Stimulated activated CD4-positive, alpha-beta T cell treated with anti-CD3 and anti-CD28 coated beads, Interleukin-2, amount 100 ng/mL, for 4 hours (primary cell): ENCODE data around the gene GZMM.
A peak's percentile ranks its signal among the peaks of the same experiment; 100 is the strongest.

ENCODE experiments used
- DNase-seq: peaks from one replicate; pipeline ENCODE4 v3.0.0-alpha.2; 2020; ENCODE audit warnings: low read depth

GZMM gene

DNA sequence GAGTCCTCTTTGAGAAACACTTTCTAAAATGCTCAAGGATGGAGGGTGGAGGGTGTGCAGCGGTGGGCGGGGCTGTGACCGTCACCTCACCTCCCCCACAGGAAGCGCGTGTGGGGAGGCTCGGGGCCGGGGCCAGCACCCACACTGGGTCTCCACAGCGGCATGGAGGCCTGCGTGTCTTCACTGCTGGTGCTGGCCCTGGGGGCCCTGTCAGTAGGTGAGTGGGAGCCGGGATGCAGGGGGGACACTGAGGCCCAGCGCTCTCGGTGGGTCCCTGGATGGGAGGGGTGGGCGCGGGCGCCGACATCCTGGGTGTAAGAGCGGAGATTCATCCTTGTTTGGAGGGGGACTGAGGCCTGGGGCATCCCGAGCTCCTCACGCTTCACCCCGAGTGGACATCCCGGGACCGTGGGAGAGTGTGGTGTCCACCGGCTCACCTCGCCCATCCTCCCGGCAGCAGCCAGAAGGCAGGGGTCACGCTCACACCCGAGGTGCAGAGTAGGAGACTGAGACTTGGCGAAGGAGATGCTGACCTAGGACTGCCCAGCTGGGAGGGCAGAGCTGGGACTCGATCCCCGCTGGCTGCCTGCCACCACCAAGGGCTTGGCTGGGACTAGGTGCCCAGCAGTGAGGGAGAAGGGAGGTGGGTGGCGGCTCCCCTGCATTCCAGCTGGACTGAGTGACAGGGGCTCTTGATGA, at the start of gene GZMM:
Gene GZMM, plus strand, starts transcription at position 144 of the 699 bp plus-strand sequence. Its CDS starts 19 bp downstream, at position 163.
- peak; percentile 69 for DNase-seq

DNA sequence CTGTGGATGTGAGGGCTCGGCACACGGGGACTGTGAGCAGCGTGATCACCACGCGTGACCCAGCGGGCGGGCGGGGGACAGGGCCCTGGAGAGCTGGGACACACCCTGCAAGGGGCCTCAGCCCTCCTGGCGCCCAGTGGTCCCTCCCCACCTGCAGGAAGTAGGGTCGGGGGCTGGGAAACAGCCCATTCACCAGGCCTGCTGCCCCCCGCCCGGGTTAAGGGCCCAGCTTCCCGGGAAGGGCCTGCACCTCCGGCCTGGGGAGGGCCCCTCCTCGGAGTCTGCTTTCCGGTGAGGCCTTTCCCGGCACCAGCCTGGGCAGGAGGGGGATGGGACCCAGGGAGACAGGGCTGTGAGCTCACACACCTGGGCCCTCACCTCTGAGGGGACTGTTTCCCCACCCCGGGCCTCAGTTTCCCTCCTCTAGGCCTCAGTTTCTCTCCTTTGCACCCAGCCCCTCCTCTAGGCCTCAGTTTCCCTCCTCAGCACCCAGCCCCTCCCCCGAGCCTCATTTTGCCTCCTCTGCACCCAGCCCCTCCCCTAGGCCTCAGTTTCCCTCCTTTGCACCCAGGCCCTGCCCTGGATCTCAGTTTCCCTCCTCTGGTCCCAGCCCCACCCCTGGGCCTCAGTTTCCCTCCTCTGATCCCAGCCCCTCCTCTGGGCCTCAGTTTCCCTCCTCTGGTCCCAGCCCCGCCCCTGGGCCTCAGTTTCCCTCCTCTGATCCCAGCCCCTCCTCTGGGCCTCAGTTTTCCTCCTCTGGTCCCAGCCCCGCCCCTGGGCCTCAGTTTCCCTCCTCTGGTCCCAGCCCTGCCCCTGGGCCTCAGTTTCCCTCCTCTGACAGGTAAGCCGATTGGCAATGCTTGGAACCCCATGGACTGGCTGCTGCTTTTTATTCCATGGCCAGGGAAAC, 49.4 kb upstream of the GZMM start:
- DNase-seq, result no peak

DNA sequence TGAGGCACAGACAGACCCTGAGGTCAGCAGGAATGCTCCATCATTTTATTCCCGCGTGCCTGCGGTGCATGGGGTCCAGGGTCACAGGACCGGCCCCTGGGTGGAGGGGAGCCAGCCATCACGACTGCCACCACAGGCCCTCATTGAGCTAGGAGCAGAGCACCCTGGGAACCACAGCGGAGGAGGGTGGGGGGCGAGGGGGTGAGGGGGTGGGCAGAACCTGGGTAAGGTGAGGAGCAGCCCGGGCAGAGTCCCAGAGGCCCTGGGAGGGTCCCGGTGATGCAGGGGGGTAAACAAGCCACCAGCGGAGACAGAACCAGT, 48.8 kb upstream of the GZMM start:
- DNase-seq, result no peak

DNA sequence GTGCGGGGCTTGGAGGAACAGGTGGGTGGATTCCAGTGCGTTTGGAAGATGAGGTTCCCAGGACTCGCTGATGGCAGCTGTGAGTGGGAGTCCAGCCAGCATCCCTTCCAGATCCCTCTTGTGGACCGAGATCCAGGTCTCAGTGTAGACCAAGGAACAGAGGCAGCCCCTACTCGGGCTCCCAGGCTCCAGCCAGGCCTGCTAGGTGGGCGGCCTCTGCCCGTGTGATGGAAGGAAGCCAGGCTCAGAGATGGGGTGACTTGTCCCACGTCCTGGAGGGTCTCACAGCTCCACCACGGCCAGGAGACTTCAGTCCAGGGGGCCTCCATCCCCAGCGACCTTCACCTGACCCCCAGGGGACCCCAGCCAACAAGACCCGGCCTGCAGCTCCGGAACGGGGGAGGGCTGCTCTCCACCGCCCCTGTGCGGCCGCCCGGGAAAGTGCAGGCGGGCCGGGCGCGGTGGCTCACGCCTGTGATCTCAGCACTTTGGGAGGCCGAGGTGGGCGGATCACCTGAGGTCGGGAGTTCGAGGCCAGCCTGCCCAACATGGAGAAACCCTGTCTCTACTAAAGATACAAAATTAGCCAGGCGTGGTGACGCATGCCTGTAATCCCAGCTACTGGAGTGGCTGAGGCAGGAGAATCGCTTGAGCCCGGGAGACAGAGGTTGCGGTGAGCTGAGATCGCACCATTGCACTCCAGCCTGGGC, 48.3 kb upstream of the GZMM start:
- no peak for DNase-seq

DNA sequence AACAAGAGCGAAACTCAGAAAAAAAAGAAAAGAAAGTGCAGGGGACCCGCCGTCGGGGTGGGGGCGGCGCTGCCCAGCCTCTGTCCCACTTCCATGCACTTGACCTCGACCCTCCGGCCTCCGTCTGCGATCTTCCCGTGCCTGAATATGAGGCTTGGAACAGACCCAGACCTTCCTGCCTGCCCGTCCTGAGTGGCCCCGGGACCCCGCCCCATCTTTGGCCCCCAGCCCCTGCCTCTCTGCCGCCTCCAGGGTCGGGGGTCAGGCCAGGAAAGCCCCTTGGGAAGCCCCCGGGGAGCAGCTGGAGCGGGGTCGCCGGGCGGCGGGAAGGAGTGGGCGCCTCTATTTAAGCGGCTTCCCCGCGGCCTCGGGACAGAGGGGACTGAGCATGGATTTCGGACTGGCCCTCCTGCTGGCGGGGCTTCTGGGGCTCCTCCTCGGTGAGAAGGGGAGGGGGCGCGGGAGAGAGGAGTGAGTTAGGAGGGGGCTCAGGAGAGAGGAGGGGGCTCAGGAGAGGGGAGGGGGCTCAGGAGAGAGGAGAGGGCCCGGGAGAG, 47.7 kb upstream of the GZMM start, which contains the start of gene MADCAM1:
Gene MADCAM1, plus strand, starts transcription at position 375 of the 554 bp plus-strand sequence. Its CDS starts 14 bp downstream, at position 389.
- no peak for DNase-seq

DNA sequence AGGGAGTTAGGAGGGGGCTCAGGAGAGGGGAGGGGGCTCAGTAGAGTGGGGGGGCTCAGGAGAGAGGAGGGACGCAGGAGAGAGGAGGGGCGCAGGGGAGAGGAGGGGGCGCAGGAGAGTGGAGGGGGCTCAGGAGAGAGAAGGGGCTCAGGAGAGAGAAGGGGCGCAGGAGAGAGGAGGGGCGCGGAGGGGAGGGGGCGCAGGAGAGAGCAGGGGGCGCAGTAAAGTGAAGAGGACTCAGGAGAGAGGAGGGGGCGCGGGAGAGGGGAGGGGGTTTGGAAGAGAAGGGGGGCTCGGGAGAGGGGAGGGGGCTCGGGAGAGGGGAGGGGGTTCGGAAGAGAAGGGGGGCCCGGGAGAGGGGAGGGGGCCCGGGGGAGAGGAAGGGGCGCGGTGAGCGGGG, 46.9 kb upstream of the GZMM start:
- no peak for DNase-seq

DNA sequence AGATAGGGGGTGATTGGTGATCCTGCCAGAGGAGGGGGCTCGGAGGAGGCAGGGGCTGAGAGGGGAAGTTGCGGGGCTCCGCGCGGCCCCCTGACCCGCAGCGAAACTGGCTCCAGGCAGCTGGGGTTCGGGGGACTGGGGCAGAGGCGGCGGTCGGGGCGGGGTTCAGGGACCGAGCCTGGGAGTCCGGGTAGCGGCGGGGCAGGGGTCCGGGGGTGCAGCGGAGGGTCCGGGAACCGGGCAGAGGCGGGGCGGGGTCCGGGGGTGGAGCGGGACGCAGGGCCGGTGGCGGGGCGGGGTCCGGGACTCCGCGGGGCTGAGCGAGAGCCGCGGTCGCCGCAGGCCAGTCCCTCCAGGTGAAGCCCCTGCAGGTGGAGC, 46.4 kb upstream of the GZMM start:
- no peak for DNase-seq

DNA sequence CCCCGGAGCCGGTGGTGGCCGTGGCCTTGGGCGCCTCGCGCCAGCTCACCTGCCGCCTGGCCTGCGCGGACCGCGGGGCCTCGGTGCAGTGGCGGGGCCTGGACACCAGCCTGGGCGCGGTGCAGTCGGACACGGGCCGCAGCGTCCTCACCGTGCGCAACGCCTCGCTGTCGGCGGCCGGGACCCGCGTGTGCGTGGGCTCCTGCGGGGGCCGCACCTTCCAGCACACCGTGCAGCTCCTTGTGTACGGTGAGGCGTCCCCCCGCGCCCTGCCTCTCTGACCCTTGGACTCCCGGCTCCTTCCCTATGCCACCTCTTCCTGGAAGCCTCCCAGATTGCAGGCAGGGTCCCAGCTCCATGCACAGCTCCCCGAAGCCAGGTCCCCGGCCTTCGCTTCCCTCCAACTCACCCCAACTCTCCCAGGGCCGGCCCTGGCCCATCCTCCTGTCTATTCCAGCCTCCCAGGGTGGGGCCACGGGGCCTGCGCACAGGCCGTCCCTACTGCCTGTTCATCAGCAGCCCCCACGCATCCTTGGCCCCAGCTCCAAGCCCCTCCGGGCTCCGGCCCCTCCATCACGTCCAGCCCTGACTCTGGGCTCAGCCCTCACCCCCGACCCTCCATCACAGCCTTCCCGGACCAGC, 45.9 kb upstream of the GZMM start:
- DNase-seq, result no peak

DNA sequence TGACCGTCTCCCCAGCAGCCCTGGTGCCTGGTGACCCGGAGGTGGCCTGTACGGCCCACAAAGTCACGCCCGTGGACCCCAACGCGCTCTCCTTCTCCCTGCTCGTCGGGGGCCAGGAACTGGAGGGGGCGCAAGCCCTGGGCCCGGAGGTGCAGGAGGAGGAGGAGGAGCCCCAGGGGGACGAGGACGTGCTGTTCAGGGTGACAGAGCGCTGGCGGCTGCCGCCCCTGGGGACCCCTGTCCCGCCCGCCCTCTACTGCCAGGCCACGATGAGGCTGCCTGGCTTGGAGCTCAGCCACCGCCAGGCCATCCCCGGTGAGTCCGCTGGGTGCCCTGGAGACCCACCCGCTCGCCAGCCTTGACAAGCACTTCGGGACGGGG, 45.4 kb upstream of the GZMM start:
- DNase-seq, result no peak

DNA sequence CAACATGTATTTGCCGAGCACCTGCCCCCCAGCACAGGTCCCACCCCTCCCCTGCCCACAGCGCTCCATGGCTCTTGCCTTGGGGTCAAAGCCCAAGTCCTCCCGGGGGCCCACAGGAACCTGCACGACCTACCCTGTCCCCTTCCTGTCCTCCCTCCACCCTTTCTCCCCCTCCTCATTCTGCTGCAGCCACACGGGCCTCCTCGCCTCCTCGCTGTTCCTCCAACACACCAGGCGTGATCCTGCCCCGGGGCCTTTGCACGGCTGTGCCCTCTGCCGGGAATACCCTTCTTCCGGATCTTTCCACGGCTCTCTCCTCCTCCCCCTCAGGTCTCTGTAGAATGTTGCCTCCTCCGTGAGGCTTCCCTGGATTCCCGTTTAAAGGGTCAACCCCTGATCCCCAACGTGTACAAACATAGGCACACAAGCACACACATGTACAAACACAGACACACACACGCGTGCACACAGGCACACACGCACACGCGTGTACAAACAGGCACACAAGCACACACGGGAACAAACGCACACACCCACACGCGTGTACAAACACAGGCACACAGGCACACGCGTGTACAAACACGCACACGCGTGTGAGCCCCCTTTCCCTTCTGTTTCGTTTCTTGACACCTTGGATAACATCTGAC, 44.8 kb upstream of the GZMM start:
- DNase-seq, result no peak

DNA sequence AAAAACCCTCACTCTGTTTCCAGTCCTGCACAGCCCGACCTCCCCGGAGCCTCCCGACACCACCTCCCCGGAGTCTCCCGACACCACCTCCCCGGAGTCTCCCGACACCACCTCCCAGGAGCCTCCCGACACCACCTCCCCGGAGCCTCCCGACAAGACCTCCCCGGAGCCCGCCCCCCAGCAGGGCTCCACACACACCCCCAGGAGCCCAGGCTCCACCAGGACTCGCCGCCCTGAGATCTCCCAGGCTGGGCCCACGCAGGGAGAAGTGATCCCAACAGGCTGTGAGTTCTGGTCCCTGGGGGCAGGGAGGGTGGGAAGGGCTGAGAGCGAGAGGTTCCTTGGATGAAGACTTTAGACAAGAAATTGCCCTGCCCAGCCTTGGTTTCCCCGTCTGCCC, 42.2 kb upstream of the GZMM start:
- no peak for DNase-seq

DNA sequence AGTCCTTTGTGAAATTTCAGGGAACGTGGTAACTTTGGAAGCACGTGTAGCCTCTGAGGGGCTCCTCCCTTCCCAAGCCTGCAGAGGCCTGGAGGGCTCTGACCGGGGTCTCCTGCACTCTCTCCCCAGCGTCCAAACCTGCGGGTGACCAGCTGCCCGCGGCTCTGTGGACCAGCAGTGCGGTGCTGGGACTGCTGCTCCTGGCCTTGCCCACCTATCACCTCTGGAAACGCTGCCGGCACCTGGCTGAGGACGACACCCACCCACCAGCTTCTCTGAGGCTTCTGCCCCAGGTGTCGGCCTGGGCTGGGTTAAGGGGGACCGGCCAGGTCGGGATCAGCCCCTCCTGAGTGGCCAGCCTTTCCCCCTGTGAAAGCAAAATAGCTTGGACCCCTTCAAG, 39.2 kb upstream of the GZMM start:
- DNase-seq, result no peak

DNA sequence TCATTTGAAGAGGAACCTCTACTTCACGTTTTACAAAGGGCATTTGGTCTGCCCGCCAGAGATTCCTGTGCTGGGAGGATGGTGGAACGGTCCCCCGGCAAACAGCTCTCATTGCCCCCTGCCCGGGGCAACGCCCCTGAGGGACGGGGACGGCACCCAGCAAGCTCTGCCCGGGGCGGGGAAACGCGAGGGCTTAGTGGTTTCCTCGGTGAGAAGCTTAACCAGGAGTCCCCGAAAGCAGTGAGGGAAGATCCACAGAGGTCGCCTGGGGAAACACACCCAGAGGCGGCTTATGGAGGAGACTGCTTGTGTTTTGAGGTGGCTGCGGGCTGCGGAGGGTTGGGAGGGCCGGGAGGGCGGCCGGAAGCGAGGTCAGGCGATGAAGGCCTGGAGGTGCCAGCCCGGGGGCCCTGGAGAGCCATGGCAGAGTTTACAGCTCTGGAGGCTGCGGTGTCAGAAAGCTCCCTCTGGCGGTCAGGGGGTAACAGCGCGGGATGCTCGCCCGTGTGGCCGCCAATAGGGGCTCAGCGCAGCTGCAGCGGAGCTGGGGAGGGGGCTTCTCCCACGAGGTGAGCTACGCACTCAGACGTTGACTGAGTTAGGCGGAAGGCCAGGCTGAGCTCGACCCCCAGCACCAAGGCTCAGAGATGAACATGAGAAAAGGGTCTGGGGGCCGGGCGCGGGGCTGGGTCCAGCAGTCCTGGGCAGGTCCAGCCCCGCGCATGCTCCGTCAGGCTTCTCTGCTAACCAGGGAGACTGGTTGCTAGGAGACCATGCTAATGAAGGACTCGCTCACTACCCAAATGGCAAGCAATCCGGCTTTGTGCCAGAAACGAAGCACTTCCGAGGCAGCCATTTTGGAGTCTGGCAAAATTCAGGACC, 37.2 kb upstream of the GZMM start:
- peak; percentile 90 for DNase-seq

DNA sequence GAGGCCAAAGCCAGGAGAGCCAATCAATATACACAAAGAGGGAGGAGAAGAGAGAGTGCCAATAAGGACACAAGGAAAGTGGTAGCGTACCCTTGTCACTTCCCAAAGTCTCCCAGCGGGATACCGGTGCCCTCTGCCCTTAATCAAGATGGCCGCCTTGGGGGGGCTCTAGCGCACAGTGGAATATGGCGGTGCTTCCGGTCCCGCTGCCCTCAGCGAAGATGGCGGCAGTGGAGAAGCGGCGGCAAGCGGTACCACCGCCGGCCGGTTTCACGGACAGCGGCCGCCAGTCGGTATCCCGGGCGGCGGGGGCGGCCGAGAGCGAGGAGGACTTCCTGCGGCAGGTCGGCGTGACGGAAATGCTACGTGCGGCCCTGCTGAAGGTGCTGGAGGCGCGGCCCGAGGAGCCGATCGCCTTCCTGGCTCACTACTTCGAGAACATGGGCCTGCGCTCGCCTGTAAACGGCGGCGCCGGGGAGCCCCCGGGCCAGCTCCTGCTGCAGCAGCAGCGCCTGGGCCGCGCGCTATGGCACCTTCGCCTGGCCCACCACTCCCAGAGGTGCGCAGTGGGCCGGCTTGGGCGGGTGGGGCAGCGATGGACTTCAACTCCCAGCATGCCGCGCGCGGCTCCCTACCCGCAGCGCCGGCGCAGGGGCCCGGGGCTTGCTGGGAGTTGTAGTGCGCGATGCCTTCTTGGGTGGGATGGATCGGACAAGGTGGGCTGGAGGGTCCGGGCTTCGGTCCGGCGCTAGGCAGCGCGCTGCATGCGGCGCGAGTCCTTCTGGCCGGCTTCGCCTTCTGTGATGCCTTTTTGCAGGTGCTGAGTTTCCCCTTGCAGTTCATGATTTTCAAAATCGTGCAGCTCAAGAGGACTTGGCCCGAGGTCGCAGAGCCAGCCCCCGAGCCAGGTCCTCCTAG, 36.3 kb upstream of the GZMM start, which contains the start of gene TPGS1:
Gene TPGS1, plus strand, starts transcription at position 212 of the 918 bp plus-strand sequence. Its CDS starts 10 bp downstream, at position 222.
- DNase-seq, result peak; percentile 81

DNA sequence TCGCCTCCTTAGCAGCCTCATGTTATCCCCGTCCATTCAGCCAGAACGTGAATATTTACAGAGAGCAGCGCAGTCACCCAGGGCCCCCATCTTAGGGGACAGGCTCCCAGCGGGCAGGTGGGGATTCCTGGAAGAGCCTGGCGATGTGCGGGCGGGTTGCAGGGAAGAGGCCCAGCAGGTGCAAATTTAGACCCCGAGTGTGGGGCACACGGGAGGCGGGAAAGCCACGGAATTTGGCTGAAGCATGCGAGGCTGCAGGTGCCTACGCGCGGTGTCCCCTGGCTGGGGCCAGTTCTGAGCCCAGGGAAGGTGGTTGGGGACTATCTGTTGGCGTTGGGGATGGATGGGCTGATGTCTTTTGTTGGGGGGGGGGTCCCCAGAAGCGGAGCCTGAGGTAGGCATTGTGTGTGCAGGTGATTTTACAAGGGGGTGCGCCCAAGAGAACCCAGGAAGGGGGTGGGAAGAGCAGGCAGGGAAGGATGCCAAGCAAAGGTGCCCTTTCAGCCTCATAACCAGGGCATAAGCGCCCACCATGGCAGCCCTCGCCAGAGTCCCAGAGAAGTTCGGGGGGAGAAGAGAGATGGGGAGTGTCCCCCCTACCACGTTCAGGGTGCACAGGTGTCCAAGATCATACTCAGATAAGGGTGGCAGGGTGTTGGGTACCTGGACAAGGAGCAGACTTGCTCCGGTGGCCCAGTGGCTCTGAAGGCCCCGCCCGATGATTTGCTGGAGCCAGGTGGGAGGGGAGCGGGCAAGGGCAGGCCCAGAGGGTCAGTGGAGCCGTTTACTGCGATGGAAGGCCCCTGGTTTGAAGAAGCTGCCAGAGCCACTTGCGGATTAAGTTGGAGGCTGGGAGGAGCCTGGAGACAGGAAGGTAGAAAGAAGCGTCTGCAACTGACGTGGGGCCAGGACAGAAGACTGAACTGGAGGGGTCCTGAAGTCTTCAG, 35.4 kb upstream of the GZMM start:
- no peak for DNase-seq

DNA sequence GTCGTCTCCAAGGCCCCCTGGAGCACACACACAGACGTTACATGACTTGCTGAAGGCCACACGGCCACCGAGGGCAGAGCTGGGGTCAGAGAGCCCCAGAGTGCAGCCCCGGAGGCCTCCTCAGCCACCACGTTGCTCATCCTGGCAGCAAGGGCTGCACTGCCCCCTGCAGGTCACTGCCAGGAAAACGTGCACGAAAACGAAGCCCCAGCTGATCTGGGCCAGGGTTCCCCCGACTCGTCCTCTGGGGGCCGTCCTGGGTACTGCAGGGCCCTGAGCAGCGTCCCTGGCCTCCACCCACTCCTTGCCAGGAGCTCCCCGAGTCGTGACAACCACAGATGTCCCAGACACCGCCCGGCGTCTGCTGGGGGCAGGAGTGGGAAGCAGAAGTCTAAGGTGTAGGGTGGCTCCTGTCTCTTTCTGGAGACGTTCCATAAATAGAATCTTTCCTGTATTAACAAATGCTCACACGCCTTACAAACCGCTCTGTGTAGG, 33.2 kb upstream of the GZMM start:
- peak; percentile 87 for DNase-seq

DNA sequence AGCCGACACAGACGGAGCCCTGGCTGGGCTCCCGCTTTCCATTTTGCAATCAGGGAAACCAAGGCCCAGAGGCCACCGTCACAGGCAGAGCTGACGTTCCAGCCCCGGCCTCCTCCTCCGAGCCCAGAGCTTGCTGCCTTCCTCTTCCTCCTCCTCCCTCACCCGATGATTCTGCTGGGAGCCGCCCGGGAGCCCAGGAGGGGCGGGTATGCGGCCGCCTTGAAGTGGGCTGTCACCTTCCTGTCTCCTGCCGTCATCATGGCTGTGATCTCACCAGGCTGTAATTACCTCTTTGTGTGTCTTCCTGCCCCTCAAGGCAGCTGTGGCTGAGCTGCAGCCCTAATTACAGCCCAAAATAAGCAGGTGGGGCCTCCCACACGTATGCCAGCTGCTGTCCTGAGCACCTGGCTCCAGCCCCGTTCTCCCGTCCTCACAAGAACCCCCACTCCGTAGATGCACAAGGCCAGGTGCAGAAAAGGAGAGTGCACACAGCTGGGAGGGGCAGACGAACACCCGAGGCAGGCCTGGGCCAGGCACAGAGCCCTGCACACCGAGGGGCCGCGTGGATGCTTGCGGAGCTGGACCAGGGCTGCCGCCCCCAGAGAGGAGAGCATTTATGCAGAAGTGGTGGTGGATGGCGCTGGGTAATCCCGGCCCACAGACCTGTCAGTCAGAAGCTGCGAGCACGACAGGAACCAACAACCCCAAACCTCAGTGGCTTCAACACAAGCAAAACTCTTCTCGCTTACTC, 32.6 kb upstream of the GZMM start:
- peak; percentile 81 for DNase-seq
